Ovary (tissue), 9 donors: ENCODE results near the gene SH3PXD2A. TPM values are rescaled to one million over a fixed set of nuclear protein-coding genes. Genes with fewer than 3 reads are reported as not detected.
A peak's percentile ranks its signal among the peaks of the same experiment; 100 is the strongest.

Experiments used
- DNase-seq, 5 donors: peaks; one replicate each; pipeline ENCODE4 v3.0.0-alpha.2; 2019 to 2020
- H3K27ac ChIP-seq, 2 donors: fragments of 200-600 bp; one replicate each; pipeline versions ENCODE4 v1.5.1 to v1.8.0; 2019 to 2022
- H3K27me3 ChIP-seq: fragments of 200-600 bp; one replicate; pipeline ENCODE4 v1.8.0; 2022
- H3K36me3 ChIP-seq: fragments of 200-600 bp; sonication (generic); one replicate; pipeline ENCODE4 v1.5.1; 2019
- H3K4me1 ChIP-seq: one replicate; pipeline ENCODE4 v1.8.1; 2013; ENCODE audit warnings: mild to moderate bottlenecking, moderate library complexity; ENCODE audit not compliant: insufficient read depth
- H3K4me3 ChIP-seq: fragments of 200-600 bp; sonication (generic); one replicate; pipeline ENCODE4 v1.5.1; 2017
- H3K9me3 ChIP-seq, 2 donors: fragments of 200-600 bp in 1 of 2; sonication (generic) in 1 of 2; one replicate each; pipeline versions ENCODE4 v1.5.1 to v1.8.1; 2013 to 2019; ENCODE audit warnings: mild to moderate bottlenecking in 1 of 2, moderate library complexity in 1 of 2
- EP300 ChIP-seq: sonication (generic); formaldehyde crosslinking; IDR thresholded peaks from one replicate; pipeline ENCODE4 v1.6.1; 2017; ENCODE audit warnings: antibody characterized with exemption
- POLR2A ChIP-seq: fragments of 450-650 bp; IDR thresholded peaks from one replicate; pipeline ENCODE4 v1.6.1; 2017; ENCODE audit warnings: antibody characterized with exemption, mild to moderate bottlenecking, moderate library complexity
- WGBS, 3 donors: extraction: QIAGEN DNeasy Blood & Tissue Kit in 1 of 3; methylation state at CpG; one replicate each; pipeline versions ENCODE4 v1.1.5 to v1.1.7; 2013 to 2017; 5-methylcytosine and 5-hydroxymethylcytosine counted together
- intact Hi-C, 4 donors: fragments of 100-400 bp; cut with DNase I; formaldehyde crosslinking; loops; one replicate each; pipeline versions ENCODE4 v1.11.0 to v1.15.1; 2022 to 2023
- polyA plus RNA-seq, 2 donors: library from polyadenylated mRNA; stranded (reverse); fragments of 200-250 nt in 1 of 2; fragments of 350-450 nt in 1 of 2; fragmentation: Illumina TruSeq in 1 of 2; extraction: RNeasy Lipid Tissue Mini Kit (QIAGEN cat#74804) in 1 of 2; gene quantifications; one replicate each; pipeline ENCODE4 v1.2.3, GENCODE V29; 2013 to 2014
- total RNA-seq, 7 donors: library from RNA; depleted of rRNA in 2 of 7; stranded (reverse); fragments of >200 nt in 2 of 7; fragmentation: NEBNext Ultra II Directional in 3 of 7; extraction: Animal tissue kit (Norgen Biotek cat#: 25700) in 3 of 7; gene quantifications; one replicate each; pipeline versions ENCODE4 v1.1.0 to v1.2.4, GENCODE V29; 2016 to 2023
- TF ChIP-seq, protein P1 (sequence below), 3 donors: fragments of 450-650 bp in 2 of 3; fragments of 200-600 bp in 1 of 3; IDR thresholded peaks; one replicate each; pipeline versions ENCODE4 v1.5.1 to v1.8.0; 2016 to 2022; ENCODE audit warnings: antibody characterized with exemption in 3 of 3, mild to moderate bottlenecking in 1 of 3
- donor health status: DM: no; HTN: no; CAD: no; lungs with moderate emphysema.
- donor health status: DM: no; HTN: no; CAD: no.
- donor health status: Bipolar disorder and iron deficiency.
- donor health status: DM: yes; HTN: yes; CAD: no.
- donor health status: DM: no; HTN: no; CAD: no.
- donor health status: DM: yes; HTN: yes; CAD: no.

Gene SH3PXD2A
- total and polyA plus RNA-seq, 9 donors: 15.3 to 82.9 (median 52.2) TPM

DNA sequence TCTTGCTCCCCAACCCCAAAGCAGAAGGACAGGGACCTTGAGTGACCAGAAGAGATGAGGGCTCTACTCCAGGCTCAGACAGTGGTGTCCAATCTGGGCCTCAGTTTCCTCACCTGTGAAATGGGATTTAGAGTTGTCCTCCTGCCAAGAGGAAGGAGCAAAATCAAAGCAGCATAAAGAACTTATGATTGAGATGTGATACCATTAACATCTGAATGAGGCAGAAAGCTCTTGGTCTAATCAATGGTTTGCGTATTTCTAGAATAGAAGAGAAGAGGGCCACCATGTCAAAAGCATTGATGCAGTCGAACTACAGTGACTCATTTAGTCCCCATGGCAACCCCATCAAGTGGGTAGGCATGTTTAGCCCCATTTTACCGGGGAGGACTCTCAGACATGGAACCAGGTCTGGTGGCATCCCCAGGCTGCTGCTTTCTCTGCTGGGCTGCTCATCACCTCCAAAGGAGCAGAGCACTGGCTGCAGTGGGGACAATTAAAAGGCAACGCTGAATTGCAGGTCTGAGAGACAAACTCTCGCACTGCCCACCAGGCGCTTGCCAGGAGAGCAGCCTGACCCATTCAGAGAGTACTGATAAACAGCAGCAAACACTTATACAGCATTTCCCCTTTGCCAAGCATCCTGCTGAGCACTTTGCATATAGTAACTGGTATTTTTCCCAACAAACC, 186.0 kb downstream of the SH3PXD2A start:
- WGBS, 3 donors: 41 to 57% (median 45%) methylated on average over 6 of the region's 6 CpGs
- Histone ChIP-seq H3K4me3 (no peak overlapping the region), H3K27me3 (no peaks in the 10 kb centered on the region), H3K9me3 (no peaks in the 10 kb centered on the region), H3K4me1 (peaks cover 22% of the 10 kb centered on the region), H3K36me3 (no peaks in the 10 kb centered on the region), H3K27ac (peak overlapping the region in 1 of 2 donors; percentile 24)
- no peak for DNase-seq
- TF ChIP-seq, protein P1, sequence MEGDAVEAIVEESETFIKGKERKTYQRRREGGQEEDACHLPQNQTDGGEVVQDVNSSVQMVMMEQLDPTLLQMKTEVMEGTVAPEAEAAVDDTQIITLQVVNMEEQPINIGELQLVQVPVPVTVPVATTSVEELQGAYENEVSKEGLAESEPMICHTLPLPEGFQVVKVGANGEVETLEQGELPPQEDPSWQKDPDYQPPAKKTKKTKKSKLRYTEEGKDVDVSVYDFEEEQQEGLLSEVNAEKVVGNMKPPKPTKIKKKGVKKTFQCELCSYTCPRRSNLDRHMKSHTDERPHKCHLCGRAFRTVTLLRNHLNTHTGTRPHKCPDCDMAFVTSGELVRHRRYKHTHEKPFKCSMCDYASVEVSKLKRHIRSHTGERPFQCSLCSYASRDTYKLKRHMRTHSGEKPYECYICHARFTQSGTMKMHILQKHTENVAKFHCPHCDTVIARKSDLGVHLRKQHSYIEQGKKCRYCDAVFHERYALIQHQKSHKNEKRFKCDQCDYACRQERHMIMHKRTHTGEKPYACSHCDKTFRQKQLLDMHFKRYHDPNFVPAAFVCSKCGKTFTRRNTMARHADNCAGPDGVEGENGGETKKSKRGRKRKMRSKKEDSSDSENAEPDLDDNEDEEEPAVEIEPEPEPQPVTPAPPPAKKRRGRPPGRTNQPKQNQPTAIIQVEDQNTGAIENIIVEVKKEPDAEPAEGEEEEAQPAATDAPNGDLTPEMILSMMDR (IDR thresholded peaks at IDR 0.05): no peak
- TF ChIP-seq EP300 (no peak), POLR2A (no peak)
- intact Hi-C loops: loop anchor here in 2 of 4 donors (5.0 to 10.0 kb wide), 2 partner anchors 55 to 57 kb away; no protein-coding TSS in a partner anchor

DNA sequence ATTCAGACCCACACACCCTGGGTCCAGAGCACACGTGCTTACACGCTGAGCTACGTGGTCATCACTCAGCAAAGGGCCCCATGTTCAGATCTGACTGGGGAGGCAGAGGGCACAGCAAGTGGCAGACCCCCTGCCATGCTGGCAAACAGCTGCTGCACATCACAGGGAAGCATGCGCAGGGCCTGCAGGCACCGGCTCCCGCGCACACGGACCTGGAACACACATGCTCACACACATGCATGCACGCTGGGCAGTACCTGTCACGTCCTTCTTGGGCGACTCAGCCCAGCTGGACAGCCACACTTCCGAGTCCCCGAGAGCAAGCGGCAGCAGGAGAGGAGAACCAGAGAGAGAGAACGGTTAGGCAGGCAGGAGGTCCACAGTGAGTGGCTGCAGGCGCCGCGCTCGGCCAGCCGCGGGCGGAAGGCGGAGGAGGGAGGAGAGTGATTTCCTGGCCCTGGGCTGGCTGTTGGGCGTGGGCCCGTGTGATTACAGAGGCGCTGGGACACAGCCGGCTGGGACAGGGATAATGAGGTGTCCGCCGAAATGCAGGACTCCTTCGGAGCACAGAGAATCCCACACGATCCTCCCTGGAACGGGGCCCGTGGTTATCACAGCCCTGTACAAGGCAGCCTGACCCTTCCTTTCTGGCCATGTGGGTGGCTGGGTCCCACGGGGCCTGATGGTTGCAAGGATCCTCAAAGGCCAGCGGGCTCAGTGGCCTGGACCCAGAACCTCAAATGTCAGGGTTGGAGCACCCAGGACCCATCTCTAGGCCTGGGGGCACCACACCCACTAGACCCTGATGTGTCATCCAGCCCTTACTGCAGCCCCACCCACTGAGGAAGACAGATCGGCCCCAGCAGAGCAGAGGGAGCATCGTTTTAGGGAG, 186.8 kb downstream of the SH3PXD2A start:
- H3K4me1 ChIP-seq: peaks cover 22% of the 10 kb centered on the region
- H3K4me3 ChIP-seq: peak overlapping the region; percentile 13
- no peaks in the 10 kb centered on the region for H3K27me3 ChIP-seq
- no peaks in the 10 kb centered on the region for H3K36me3 ChIP-seq
- peak overlapping the region in 1 of 2 donors; percentile 24 for H3K27ac ChIP-seq
- peak; percentile 75 to 86 (median 82) for DNase-seq
- no peaks in the 10 kb centered on the region for H3K9me3 ChIP-seq
- 4 to 6% (median 4%) methylated on average over 36 to 37 of the region's 37 CpGs for WGBS, 3 donors
- intact Hi-C loops: loop anchor here in 2 of 4 donors (5.0 to 10.0 kb wide), 2 partner anchors 54 to 56 kb away; no protein-coding TSS in a partner anchor
- TF ChIP-seq POLR2A (no peak), EP300 (no peak)
- TF ChIP-seq, protein P1 (IDR thresholded peaks at IDR 0.05): no peak

DNA sequence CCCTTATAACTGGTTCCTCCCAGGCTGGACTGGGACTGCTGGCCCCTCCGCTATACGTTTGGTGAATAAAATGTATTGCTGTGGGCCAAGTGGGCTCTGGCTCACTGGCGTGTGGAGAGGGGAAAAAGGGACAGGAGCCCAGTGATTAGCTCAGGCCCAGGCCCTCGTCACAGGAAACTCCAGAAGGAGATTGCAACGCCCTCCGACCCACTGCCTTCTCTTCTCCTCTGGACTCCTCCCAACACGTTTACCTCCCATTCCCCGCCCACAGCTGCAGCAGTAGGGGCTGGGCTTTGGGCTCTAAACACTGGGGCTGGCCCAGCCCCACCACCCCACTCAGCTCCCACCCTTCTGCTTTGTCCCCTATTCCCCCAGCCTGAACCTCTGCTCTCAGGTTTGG, 188.0 kb downstream of the SH3PXD2A start:
- Histone ChIP-seq H3K27ac (peak overlapping the region; percentile 41 to 53), H3K4me3 (no peak overlapping the region), H3K9me3 (no peaks in the 10 kb centered on the region), H3K36me3 (no peaks in the 10 kb centered on the region), H3K4me1 (peaks cover 22% of the 10 kb centered on the region), H3K27me3 (no peaks in the 10 kb centered on the region)
- intact Hi-C loops: loop anchor here in 2 of 4 donors (5.0 to 10.0 kb wide), 2 partner anchors 53 to 55 kb away; no protein-coding TSS in a partner anchor
- DNase-seq: peak; percentile 66 to 74 (median 70)
- no peak for TF ChIP-seq POLR2A
- TF ChIP-seq, protein P1 (IDR thresholded peaks at IDR 0.05): no peak
- TF ChIP-seq EP300: no peak
- 21 to 41% (median 39%) methylated on average over 8 of the region's 8 CpGs for WGBS, 3 donors

DNA sequence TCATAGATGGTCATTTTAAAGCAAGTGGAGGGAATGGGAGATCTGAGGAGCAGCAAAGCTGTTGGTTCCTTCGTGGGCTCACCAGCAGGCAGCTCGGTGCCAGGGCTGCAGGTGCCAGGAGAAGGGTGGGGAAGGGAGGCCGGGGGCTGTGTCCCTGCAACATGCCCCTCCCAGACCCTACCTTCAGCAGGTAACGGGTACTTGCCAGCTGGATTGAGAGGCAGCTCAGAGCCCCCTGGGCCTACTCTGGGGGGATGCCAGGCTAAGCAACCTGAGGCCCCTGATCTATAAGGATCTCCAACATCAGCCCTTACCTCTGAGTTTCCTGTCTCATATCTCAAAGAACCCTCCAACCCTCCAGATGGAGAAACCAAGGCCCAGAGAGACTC, 188.6 kb downstream of the SH3PXD2A start:
- TF ChIP-seq EP300 (no peak), POLR2A (no peak)
- TF ChIP-seq, protein P1 (IDR thresholded peaks at IDR 0.05): no peak
- H3K27me3 ChIP-seq: no peaks in the 10 kb centered on the region
- H3K4me3 ChIP-seq: no peak overlapping the region
- intact Hi-C loops: loop anchor here in 2 of 4 donors (5.0 to 10.0 kb wide), 2 partner anchors 52 to 54 kb away; no protein-coding TSS in a partner anchor
- H3K27ac ChIP-seq: peak overlapping the region; percentile 41 to 53
- H3K36me3 ChIP-seq: no peaks in the 10 kb centered on the region
- no peaks in the 10 kb centered on the region for H3K9me3 ChIP-seq
- H3K4me1 ChIP-seq: peaks cover 25% of the 10 kb centered on the region
- DNase-seq: no peak
- WGBS, 3 donors: 92 to 98% (median 97%) methylated on average over 4 of the region's 4 CpGs
